Gastroesophageal sphincter (tissue), 3 donors: Measurements from ENCODE around the gene ANKRD1.

Source experiments
- CTCF ChIP-seq, 4 experiments: fragments of 200-600 bp in 2 of 4; fragments of 450-650 bp in 2 of 4; sonication (generic) in 1 of 4; IDR thresholded peaks; one replicate each; pipeline ENCODE4 v1.5.1; 2017 to 2019; ENCODE audit warnings: antibody characterized with exemption in 4 of 4, mild to moderate bottlenecking in 2 of 4, moderate library complexity in 2 of 4
- POLR2AphosphoS5 ChIP-seq: sonication (generic); formaldehyde crosslinking; IDR thresholded peaks from one replicate; pipeline ENCODE4 v1.6.1; 2017; ENCODE audit warnings: antibody characterized with exemption

- peak; percentile 4 to 62 (median 36) for TF ChIP-seq CTCF (IDR thresholded peaks at IDR 0.05)
- TF ChIP-seq POLR2AphosphoS5, result no peak
Measured at GRCh38 chr10:90871279-90871765, 49.6 kb downstream of the ANKRD1 start.
